Effector memory CD8-positive, alpha-beta T cell (primary cell): ENCODE results near the gene GARIN3.
"Not testable (repeated sequence)": the region's sequence is repeated elsewhere in the genome, so short reads cannot be mapped to it uniquely, and the experiment has no call there.

Source experiments
- ATAC-seq: fragments of 150-1000 bp; cut with Tn5 transposase; replicated peaks from 2 replicates; pipeline ENCODE4 v1.10.0; 2021; ENCODE audit warnings: mild to moderate bottlenecking, moderate library complexity
- DNase-seq, 3 experiments: peaks; one replicate each; pipeline ENCODE4 v3.0.0; 2021
- H3K27ac Mint-ChIP-seq, 2 donors: one replicate each; pipeline ENCODE4 v1.8.0; 2022; ENCODE audit warnings: mild to moderate bottlenecking in 2 of 2, mixed read lengths in 2 of 2, moderate library complexity in 2 of 2
- H3K27me3 Mint-ChIP-seq, 2 donors: one replicate each; pipeline ENCODE4 v1.8.0; 2022; ENCODE audit warnings: mixed read lengths in 2 of 2
- H3K36me3 Mint-ChIP-seq: one replicate; pipeline ENCODE4 v1.8.0; 2022; ENCODE audit warnings: mild to moderate bottlenecking, moderate library complexity, mixed read lengths; ENCODE audit not compliant: insufficient read depth
- H3K4me1 Mint-ChIP-seq, 2 donors: one replicate each; pipeline ENCODE4 v1.8.0; 2022; ENCODE audit warnings: low read depth in 2 of 2, mixed read lengths in 2 of 2
- H3K4me3 Mint-ChIP-seq, 2 donors: one replicate each; pipeline ENCODE4 v1.8.0; 2022; ENCODE audit warnings: mild to moderate bottlenecking in 2 of 2, mixed read lengths in 2 of 2, moderate library complexity in 2 of 2
- H3K9me3 Mint-ChIP-seq, 2 donors: one replicate each; pipeline ENCODE4 v1.8.0; 2022; ENCODE audit warnings: mixed read lengths in 2 of 2
- total RNA-seq, 9 experiments: gene quantifications; one replicate each; lab custom pipeline; 2026; lab: John Stamatoyannopoulos, UW

GARIN3 gene
- total RNA-seq = 0 to 1.5 (median 0.21) reads per million in 9 experiments

DNA sequence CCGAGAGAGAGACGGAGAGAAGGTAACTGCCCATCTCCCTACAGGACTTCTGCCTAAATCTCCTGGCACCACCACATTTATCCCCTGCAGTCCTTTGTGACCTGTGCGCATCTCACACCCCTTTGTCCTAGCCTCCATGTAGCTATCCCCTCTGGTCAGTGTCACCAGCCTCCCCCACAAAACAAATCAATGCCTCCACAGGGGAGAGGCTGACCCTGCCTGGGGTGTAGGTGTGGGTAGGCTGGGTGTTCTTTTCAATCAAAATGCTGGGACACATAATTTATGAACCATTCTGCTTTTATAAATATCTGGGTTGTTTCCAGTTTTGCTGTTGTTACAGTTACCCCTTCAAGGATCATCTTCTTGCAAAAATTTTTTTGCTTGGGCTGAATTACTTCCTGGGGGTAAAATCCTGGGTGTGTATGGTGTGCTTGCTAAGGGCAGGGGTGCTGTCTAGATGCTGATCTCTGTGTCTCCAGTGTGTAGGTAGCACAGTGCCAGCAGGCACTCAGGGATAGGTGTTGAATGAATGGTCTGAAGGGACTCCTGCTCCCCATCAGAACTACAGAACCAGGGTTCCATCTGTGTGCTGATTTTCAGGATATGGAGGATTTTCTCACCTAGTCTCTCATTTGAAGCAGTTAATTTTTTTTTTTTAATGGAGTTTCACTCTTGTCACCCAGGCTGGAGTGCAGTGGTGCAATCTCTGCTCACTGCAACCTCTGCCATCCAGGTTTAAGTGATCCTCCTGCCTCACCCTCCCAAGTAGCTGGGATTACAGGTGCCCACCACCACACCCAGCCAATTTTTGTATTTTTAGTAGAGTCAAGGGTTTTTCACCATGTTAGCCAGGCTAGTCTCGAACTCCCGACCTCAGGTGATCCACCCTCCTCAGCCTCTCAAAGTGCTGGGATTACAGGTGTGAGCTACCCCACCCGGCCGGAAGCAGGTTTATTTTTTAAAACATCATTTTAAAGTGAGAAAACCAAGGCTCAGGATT lies at the start of gene GARIN3:
TSS of gene GARIN3 (minus strand) at position 51 of the 1,000 bp plus-strand sequence. CDS start 96 bp downstream, outside the sequence.
- H3K27ac Mint-ChIP-seq = peak within 1 kb of the TSS; percentile 41 to 75

DNA sequence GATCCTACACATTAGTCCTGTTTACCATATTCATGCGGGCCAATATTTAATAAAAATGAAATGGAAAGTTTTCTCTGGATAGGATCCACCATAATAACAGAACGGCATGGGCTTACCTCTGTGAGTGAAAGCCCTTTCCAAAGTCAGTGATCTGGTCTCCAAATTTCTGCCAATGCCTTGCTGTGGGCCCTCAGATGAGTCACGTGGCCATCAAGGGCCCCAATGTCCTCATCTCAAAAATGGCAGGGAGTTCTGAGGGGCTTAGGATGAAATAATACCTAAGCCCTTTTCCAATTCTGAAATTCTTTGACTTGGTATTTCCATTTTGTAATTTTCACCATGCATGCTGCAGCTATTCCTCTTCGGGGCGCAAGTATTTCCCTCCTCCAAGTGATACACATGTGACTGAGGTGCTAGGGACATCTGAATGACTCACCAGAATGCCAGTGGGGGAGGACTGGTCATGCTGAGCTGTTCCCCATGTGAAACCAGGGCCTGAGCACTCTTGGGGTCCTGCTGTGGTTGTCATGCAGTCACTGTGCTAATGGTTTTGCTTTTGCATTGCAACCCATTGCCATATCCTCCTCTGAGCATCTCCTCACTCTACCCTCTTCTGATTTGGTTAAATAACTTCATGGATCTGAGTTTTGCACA lies 49.6 kb upstream of the GARIN3 start:
- peaks cover 93% of the 10 kb centered on the region for H3K36me3 Mint-ChIP-seq
- ATAC-seq = peak; percentile 12

More for the DNA sequence above, at the start of gene GARIN3:
- Mint-ChIP-seq H3K27me3 (no peaks in the 10 kb centered on the region), H3K36me3 (peaks cover 6% of the 10 kb centered on the region), H3K4me3 (peak within 1 kb of the TSS; percentile 44 to 50), H3K4me1 (peaks cover 9 to 23% of the 10 kb centered on the region in 2 donors), H3K9me3 (no peaks in the 10 kb centered on the region)
- ATAC-seq = peak; percentile 27
- DNase-seq = no peak

DNA sequence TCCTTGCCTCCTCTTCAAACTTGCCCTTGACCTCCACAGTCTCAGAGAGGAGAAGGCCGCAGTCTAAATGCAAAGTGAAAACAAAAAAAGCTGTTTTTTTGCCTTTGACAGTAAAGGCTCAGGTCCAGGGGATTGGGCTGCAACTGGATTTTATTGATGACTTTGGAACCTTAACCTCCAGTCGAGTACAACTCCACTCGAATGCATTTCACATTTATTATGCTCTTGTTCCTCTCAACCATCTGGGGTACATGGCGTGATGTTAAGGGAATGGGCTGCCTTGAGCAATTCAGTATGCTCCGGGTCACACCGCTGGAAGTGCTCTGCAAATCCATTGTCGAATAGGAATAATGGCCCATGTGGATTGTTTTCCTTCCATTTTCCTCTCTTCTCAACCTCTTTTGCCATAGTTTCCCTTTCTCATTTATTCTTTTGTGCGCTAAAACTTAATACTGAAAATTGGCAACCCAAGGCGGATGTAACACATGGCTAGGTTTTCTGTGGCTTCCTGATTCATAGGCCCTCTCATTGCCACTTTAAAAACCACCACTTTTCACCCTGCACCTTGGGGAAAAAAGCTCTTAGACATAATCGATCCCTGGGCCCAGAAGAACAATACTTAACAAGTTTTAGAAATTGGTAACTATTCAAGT lies 48.9 kb upstream of the GARIN3 start:
- H3K27ac Mint-ChIP-seq = peak overlapping the region; percentile 56 to 92
- no peaks in the 10 kb centered on the region for H3K9me3 Mint-ChIP-seq
- DNase-seq (peak; percentile 32 to 45 (median 40)), ATAC-seq (peak; percentile 78)
- H3K36me3 Mint-ChIP-seq = peaks cover 92% of the 10 kb centered on the region
- H3K4me1 Mint-ChIP-seq = peaks cover 73 to 89% of the 10 kb centered on the region in 2 donors
- peak overlapping the region; percentile 69 to 71 for H3K4me3 Mint-ChIP-seq
- H3K27me3 Mint-ChIP-seq = no peaks in the 10 kb centered on the region

More for the DNA sequence above, 49.6 kb upstream of the GARIN3 start:
- Mint-ChIP-seq H3K4me1 (peaks cover 77 to 90% of the 10 kb centered on the region in 2 donors), H3K4me3 (peak overlapping the region; percentile 69 to 71), H3K27me3 (no peaks in the 10 kb centered on the region), H3K27ac (peak overlapping the region; percentile 56 to 92), H3K9me3 (no peaks in the 10 kb centered on the region)
- no peak for DNase-seq

DNA sequence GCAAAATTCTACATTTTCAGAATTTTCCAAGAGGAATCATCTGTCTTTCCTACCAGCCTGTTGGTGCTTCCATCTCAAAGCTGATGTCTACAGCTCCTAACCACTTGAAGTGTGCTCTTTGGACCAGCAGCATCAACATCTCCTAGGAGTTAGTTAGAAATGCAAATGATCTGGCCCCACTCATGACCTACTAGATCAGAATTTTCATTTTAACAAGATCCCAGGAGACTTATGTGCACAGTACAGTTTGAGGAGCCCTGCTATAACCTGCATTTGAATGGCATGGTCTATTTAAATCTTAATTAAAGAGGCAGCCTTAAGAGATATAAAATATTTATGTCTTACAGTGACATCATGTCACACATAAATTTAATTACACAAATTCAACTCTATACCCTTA lies 48.4 kb upstream of the GARIN3 start:
- DNase-seq = no peak
- Mint-ChIP-seq H3K4me3 (peak overlapping the region; percentile 69 to 71), H3K9me3 (no peaks in the 10 kb centered on the region), H3K4me1 (peaks cover 67 to 88% of the 10 kb centered on the region in 2 donors), H3K27me3 (no peaks in the 10 kb centered on the region), H3K27ac (peak overlapping the region; percentile 56 to 92), H3K36me3 (peaks cover 92% of the 10 kb centered on the region)
- no peak for ATAC-seq

DNA sequence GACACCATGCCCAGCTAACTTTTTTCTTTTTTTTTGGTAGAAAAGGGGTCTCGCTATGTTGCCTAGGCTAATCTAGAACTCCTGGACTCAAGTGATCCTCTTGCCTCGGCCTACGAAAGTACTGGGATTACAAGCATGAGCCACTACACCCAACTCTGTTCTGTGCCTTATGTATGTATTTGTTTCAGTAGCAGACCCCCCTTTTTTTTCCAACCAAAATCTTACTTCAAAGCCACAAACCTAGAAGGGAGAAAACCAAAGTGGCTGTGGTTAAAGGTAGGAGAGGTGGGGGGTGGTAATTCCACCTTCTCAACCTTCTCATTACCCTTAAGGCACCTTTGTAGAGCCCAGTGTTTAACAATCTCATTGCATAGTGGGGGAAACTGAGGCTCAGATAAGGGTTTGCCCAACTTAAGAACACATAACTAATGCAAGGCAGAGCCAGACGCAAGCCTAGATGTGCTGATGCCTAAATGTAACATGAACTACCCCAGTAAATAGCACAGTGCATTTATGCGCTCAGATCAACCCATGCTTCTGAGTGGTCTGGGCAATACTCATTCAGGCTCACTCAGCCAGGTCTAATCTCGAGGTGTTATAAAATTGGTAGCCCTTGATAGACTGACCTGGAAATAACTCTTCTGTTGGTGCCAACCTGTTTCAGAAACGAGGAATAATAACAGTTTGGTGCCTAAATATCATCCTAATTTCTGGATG lies 47.6 kb upstream of the GARIN3 start:
- DNase-seq (no peak), ATAC-seq (peak; percentile 33)
- no peaks in the 10 kb centered on the region for H3K27me3 Mint-ChIP-seq
- peaks cover 62 to 87% of the 10 kb centered on the region in 2 donors for H3K4me1 Mint-ChIP-seq
- peak overlapping the region; percentile 69 to 71 for H3K4me3 Mint-ChIP-seq
- peak overlapping the region; percentile 84 to 92 for H3K27ac Mint-ChIP-seq
- no peaks in the 10 kb centered on the region for H3K9me3 Mint-ChIP-seq
- peaks cover 92% of the 10 kb centered on the region for H3K36me3 Mint-ChIP-seq

DNA sequence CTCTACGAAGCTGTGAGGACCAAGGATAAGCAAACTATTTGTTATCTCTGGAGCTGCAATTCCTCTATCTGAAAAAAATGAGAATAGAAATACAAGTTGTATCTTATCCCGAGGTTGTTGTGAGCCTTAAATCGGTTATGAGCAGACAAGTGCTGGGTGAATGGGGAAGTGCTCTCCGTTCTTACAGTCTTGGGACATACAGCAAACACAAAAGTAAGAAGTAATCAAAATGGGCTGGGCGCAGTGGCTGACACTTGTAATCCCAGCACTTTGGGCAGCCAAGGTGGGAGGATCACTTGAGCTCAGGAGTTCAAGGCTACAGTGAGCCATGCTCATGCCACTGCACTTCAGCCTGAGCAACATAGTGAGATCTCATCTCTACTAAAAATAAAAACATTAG lies 46.2 kb upstream of the GARIN3 start:
- Mint-ChIP-seq H3K4me3 (peak overlapping the region; percentile 6 to 69), H3K27me3 (no peaks in the 10 kb centered on the region), H3K4me1 (peaks cover 61 to 86% of the 10 kb centered on the region in 2 donors), H3K9me3 (no peaks in the 10 kb centered on the region), H3K36me3 (peaks cover 92% of the 10 kb centered on the region), H3K27ac (peak overlapping the region; percentile 84 to 92)
- ATAC-seq = no peak
- no peak for DNase-seq

DNA sequence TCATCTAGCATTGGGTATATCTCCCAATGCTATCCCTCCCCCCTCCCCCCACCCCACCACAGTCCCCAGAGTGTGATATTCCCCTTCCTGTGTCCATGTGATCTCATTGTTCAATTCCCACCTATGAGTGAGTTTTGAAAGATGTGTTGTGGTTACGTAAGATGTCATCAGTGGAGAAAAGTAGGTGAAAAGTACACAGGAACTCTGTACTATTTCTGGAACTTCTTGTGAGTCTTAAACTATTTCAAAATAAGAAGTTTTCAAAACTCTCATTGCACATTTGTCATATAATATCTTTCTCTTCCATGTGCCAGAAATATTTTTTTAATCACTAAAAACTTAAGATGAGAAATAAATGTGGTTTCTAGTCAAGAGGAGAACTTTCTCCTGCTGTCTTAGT lies 44.6 kb upstream of the GARIN3 start:
- peak overlapping the region; percentile 17 to 39 for H3K4me3 Mint-ChIP-seq
- not testable (repeated sequence) for DNase-seq

DNA sequence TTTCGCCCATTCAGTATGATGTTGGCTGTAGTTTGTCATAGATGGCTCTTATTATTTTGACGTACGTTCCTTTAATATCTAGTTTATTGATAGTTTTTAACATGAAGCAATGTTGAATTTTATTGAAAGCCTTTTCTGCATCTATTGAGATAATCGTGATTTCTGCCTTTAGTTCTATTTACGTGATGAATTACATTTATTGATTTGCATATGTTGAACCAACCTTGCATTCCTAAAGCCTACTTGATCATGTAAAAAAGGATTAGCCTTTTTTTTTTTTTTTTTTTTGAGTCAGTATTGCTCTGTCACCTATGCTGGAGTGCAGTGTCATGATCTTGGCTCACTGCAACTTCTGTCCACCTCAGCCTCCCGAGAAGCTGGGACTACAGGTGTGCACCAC lies 39.6 kb upstream of the GARIN3 start:
- Mint-ChIP-seq H3K9me3 (no peaks in the 10 kb centered on the region), H3K27me3 (no peaks in the 10 kb centered on the region), H3K27ac (peak overlapping the region in 1 of 2 donors; percentile 57), H3K4me1 (peaks cover 38 to 61% of the 10 kb centered on the region in 2 donors), H3K36me3 (peaks cover 75% of the 10 kb centered on the region), H3K4me3 (peak overlapping the region; percentile 22 to 37)
- DNase-seq (no peak), ATAC-seq (no peak)

More for the DNA sequence above, 44.6 kb upstream of the GARIN3 start:
- peaks cover 54 to 77% of the 10 kb centered on the region in 2 donors for H3K4me1 Mint-ChIP-seq
- peaks cover 89% of the 10 kb centered on the region for H3K36me3 Mint-ChIP-seq
- not testable (repeated sequence) for H3K27me3 Mint-ChIP-seq, H3K9me3 Mint-ChIP-seq
- peak; percentile 66 for ATAC-seq
- H3K27ac Mint-ChIP-seq = peak overlapping the region in 1 of 2 donors; percentile 63

DNA sequence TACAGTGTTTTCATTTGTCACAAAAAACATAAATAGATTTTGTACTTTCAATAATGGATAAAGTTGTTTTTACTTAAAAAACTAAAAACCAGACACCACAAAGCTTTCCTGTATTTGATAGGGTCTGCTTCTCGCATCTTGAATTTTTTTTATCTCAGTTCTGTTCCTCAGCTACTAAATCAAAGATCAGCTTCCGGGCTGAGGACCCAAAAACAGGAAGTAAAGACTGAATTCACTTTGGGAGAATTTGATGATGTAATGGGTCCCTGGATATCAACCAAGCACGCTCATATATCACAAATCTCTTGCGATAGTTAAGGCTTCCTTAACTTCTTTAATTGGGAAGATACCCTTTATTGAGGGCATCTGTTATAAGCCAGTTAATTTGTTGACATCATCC lies 38.7 kb upstream of the GARIN3 start:
- H3K4me3 Mint-ChIP-seq = peak overlapping the region; percentile 64 to 67
- peak; percentile 23 for ATAC-seq
- peaks cover 76% of the 10 kb centered on the region for H3K36me3 Mint-ChIP-seq
- H3K9me3 Mint-ChIP-seq = no peaks in the 10 kb centered on the region
- no peaks in the 10 kb centered on the region for H3K27me3 Mint-ChIP-seq
- peak overlapping the region; percentile 46 to 82 for H3K27ac Mint-ChIP-seq
- peaks cover 40 to 62% of the 10 kb centered on the region in 2 donors for H3K4me1 Mint-ChIP-seq
- no peak for DNase-seq

DNA sequence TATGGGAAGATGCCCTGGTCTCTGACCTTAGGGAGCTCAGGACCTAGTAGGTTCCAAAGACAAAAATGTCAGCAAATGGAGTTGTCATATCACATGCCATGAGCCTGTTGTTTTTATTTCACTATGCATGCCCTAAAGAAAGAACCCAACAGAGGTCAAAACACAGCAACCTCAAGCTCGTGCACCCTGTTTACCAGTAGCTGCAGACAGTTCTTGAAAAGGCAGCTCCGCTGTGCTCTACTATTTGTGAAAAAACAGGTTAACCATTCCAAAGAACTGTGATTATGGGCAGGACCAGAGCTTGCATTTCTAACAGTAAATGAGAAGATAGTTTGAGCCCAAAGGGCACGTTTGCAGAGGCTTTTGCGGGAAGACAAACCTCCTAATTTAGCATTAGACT lies 37.4 kb upstream of the GARIN3 start:
- Mint-ChIP-seq H3K36me3 (peaks cover 76% of the 10 kb centered on the region), H3K4me3 (peak overlapping the region; percentile 64 to 67), H3K27me3 (no peaks in the 10 kb centered on the region), H3K9me3 (no peaks in the 10 kb centered on the region), H3K27ac (peak overlapping the region; percentile 80 to 82), H3K4me1 (peaks cover 48 to 63% of the 10 kb centered on the region in 2 donors)
- DNase-seq (no peak), ATAC-seq (peak; percentile 56)

DNA sequence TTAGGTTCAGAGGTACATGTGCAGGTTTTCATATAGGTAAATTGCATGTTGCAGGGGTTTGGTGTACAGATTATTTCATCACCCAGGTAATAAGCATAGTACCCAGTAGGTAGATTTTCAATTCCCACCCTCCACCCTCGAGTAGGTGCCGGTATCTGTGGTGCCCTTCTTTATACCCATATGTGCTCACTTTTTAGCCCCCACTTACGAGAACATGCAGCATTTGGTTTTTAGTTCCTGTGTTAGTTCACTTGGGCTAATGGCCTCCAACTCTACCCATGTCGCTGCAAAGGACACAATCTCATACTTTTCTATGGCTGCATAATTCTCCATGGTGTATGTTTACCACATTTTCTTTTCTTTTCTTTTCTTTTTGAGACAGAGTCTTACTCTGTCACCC lies 35.8 kb upstream of the GARIN3 start:
- H3K27me3 Mint-ChIP-seq = no peaks in the 10 kb centered on the region
- ATAC-seq (peak; percentile 16), DNase-seq (no peak)
- peak overlapping the region; percentile 64 to 67 for H3K4me3 Mint-ChIP-seq
- H3K9me3 Mint-ChIP-seq = no peaks in the 10 kb centered on the region
- peaks cover 67% of the 10 kb centered on the region for H3K36me3 Mint-ChIP-seq
- peak overlapping the region in 1 of 2 donors; percentile 82 for H3K27ac Mint-ChIP-seq
- peaks cover 52 to 67% of the 10 kb centered on the region in 2 donors for H3K4me1 Mint-ChIP-seq

DNA sequence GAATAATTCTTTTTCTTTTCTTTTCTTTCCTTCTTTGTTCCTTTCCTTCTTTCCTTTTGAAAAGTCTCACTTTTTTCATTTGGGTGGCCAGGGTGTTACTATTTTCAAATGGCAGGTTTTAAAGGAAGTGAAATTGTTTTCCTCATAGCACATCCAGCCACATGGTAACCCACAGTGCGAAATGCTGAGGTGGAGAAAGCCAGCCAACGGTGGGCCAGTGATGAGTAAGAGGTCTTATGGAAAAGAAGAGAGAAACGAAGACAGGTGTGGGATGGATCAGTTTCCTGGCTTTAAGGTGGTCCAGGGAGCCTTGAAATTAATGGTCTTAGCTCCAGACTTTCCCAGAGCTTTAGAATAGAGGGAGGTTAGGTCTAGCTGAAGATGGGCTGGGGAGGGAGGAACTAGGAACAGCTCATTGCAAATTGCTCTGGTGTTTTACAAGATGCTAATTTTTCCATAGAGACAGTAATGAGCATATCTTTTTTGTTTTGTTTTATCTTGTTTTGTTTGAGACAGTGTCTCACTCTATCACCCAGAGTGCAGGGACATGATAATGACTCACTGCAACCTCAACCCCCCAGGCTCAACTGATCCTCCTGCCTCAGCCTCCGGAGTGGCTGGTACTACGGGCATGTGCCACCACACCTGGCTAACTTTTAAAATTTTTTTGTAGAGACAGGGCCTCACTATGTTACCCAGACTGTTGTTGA lies 32.4 kb upstream of the GARIN3 start:
- ATAC-seq = peak; percentile 49
- Mint-ChIP-seq H3K27me3 (no peaks in the 10 kb centered on the region), H3K4me1 (peaks cover 58 to 77% of the 10 kb centered on the region in 2 donors), H3K36me3 (peaks cover 84% of the 10 kb centered on the region), H3K27ac (peak overlapping the region; percentile 30 to 85), H3K4me3 (peak overlapping the region; percentile 42 to 98), H3K9me3 (no peaks in the 10 kb centered on the region)
- peak in 2 of 3 experiments; percentile 32 to 42 for DNase-seq
